ENCODE results near the gene KIF22. TPM values are rescaled to one million over a fixed set of nuclear protein-coding genes. Genes with fewer than 3 reads are reported as not detected.

KIF22 gene
- total and polyA plus RNA-seq, 4 donors, result 7.4 to 41.4 (median 11.8) TPM

DNA sequence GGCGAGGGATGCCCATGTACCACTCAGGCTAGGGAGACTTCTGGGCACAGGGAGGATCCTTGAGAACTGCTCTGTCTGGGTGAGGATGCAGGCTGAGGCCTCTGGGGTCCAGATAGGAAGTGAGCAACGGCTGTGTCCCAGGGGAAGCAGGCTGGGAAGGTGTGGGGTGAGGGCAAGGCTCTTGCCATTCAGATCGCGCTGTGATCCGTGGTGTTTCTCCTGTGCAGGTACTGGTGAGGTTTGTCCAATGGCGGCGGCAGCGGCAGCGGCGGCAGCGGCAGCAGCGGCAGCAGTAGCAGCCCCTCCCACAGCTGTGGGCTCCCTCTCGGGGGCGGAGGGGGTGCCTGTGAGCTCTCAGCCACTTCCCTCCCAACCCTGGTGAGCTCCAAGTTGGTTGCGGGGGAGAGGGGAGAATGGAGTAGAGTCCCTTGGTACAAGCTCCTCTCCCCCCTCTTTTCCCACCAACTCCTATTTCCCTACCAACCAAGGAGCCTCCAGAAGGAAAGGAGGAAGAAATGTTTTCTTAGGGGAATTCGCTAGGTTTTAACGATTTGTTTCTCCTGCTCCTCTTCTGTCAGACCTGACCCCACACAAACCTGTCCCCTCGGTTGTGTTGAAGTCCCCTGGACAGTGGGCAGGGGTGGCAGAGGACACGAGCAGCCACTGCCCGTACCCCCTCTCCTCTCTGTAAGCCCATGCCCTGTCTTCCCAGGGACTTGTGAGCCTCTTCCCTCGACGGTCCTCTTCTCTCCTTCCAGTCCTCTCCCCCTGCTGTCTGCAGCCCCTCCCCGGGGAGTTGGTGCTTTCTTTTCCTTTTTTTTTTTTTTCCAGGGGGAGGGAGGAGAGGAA, 19.5 kb downstream of the KIF22 start:
- peak overlapping the region; percentile 15 to 59 for H3K27ac ChIP-seq (ENCODE audit: low read depth in 1 of 2, low read length in 2 of 2)
- ATAC-seq (ENCODE audit: low FRiP score) (no peak), DNase-seq (peak in 1 of 2 donors; percentile 54)
- no peak overlapping the region for H3K4me3 ChIP-seq (ENCODE audit: low read length in 2 of 2)
- no peaks in the 10 kb centered on the region for H3K36me3 ChIP-seq (ENCODE audit: control insufficient read depth in 1 of 2, insufficient read depth in 2 of 2, low read length in 1 of 2)
- H3K27me3 ChIP-seq (ENCODE audit: control insufficient read depth in 1 of 2, insufficient read depth in 2 of 2, low read length in 1 of 2), result no peaks in the 10 kb centered on the region
- intact Hi-C loops (cut with DNase I), result loop anchor here in 1 of 2 donors (5.0 to 10.0 kb wide), 3 partner anchors 185 to 955 kb away; partner anchors contain the start of genes CFAP119, HIRIP3, INO80E and RNF40
- WGBS, 2 donors, result 22 to 27% methylated on average over 15 to 23 of the region's 23 CpGs
- no peaks in the 10 kb centered on the region for H3K4me1 ChIP-seq (ENCODE audit: control insufficient read depth in 1 of 2, insufficient read depth in 2 of 2, low read length in 2 of 2)
- no peaks in the 10 kb centered on the region for H3K9me3 ChIP-seq (ENCODE audit: control insufficient read depth, low read length)

DNA sequence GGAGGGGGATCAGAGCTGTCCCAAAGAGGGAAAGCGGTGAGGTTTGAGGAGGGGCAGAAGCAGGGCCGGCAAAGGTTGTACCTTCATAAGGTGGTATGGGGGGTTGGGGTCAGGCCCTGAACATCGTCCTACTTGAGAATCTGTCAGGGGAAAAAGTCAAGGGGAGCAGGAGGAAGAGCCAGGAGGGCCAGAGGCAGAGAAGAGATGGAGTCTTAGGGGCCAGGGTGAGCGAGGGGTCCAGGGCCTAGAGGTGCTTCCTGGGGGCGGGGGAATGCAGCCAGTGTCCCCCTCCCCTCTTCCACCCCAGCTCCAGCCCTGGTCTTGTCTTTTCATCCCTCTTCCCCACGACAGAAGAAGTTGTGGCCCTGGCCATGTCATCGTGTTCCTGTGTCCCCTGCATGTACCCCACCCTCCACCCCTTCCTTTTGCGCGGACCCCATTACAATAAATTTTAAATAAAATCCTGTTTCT, 20.2 kb downstream of the KIF22 start:
- no peak overlapping the region for H3K4me3 ChIP-seq (ENCODE audit: low read length in 2 of 2)
- H3K27ac ChIP-seq (ENCODE audit: low read depth in 1 of 2, low read length in 2 of 2), result peak overlapping the region; percentile 20 to 59
- 7 to 9% methylated on average over 9 of the region's 9 CpGs for WGBS, 2 donors
- no peaks in the 10 kb centered on the region for H3K27me3 ChIP-seq (ENCODE audit: control insufficient read depth in 1 of 2, insufficient read depth in 2 of 2, low read length in 1 of 2)
- H3K36me3 ChIP-seq (ENCODE audit: control insufficient read depth in 1 of 2, insufficient read depth in 2 of 2, low read length in 1 of 2), result no peaks in the 10 kb centered on the region
- intact Hi-C loops (cut with DNase I), result loop anchor here in 1 of 2 donors (10.0 kb wide), 2 partner anchors 184 to 954 kb away; partner anchors contain the start of genes CFAP119, HIRIP3, INO80E and RNF40
- ATAC-seq (ENCODE audit: low FRiP score) (no peak), DNase-seq (no peak)
- no peaks in the 10 kb centered on the region for H3K9me3 ChIP-seq (ENCODE audit: control insufficient read depth, low read length)
- no peaks in the 10 kb centered on the region for H3K4me1 ChIP-seq (ENCODE audit: control insufficient read depth in 1 of 2, insufficient read depth in 2 of 2, low read length in 2 of 2)

DNA sequence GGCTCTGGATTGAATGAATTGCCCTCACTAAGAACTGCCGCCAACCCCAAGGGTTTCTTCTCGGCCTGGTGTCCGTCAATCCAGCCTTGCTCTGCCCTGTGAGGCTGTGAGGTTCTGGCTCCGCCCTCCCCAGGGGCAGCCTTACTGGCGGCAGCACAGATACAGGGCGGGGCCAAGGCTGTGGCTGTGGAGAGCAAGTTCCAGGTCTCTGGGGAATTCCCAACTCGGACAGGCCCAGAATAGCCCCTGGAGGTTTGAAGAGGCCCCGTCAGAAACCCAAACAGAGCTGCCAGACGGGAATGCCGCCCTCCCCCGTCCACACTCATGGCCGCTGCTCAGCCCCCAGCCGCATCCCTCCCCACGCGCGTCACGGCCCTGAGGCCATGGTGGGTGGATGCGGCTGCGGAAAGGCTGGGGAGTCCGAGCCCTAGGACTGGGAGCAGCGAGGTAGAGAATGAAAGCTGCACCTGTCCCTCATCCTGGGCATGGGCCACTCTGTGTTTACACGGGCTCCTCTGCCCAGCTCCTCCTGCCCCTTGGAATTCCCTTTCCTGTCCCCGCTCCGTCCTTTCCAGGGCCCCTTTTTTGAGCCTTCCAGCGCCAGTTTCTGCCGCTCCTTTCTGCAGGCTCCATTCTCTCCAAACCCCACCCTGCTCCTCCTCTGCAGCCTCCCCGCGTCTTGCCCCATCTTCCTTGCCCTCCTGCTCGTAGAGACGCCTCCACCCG, 20.8 kb downstream of the KIF22 start:
- intact Hi-C loops (cut with DNase I), result loop anchor here in 1 of 2 donors (10.0 kb wide), 2 partner anchors 183 to 953 kb away; partner anchors contain the start of genes CFAP119, HIRIP3, INO80E and RNF40
- Histone ChIP-seq H3K4me1 (ENCODE audit: control insufficient read depth in 1 of 2, insufficient read depth in 2 of 2, low read length in 2 of 2) (no peaks in the 10 kb centered on the region), H3K27me3 (ENCODE audit: control insufficient read depth in 1 of 2, insufficient read depth in 2 of 2, low read length in 1 of 2) (no peaks in the 10 kb centered on the region), H3K27ac (ENCODE audit: low read depth in 1 of 2, low read length in 2 of 2) (peak overlapping the region; percentile 38 to 92), H3K4me3 (ENCODE audit: low read length in 2 of 2) (peak overlapping the region; percentile 47 to 57), H3K36me3 (ENCODE audit: control insufficient read depth in 1 of 2, insufficient read depth in 2 of 2, low read length in 1 of 2) (no peaks in the 10 kb centered on the region), H3K9me3 (ENCODE audit: control insufficient read depth, low read length) (no peaks in the 10 kb centered on the region)
- 0% methylated on average over 24 to 31 of the region's 31 CpGs for WGBS, 2 donors
- DNase-seq (peak; percentile 97 to 98), ATAC-seq (ENCODE audit: low FRiP score) (peak; percentile 84)

DNA sequence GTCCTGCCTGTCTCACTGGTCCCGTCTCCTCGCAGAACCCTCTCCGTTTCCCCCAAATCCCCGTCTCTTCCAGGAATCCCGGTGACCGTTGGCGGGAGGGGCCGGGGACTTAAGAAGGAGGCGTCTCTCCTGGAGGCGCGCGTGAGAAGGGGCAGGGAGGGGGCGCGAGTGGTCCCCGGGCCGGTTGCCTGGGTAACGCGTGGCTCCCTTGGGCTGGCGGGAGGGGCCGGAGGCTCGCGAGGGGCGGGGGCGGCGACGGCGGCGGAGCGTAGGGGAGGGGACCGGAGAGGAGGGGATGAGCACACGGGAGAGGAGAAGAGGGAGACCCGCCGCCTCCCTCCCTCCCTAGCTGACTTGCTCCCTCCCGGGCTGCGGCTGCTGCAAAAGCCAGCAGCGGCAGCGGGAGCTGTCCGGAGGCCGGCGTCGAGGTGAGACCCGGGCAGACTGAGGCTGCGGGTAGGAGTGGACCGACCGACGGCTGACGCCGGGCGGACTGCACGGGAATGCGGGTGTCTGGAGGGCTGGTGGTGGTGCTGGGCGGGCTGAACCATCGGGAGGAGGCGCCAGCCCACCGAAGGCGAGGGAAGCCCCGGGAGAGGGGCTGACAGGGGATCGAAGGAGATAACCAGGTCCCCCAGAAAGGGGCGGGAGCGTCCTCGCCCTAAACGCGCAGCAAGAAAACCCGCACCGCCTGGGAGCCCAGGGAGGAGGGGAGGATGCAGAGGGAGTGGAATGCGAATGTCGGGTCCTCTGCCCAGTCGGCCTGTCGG, 21.5 kb downstream of the KIF22 start, which contains the start of gene PRRT2:
Gene PRRT2 (plus strand): TSS at position 298 of the 770 bp plus-strand sequence. CDS start 862 bp downstream, outside the sequence.
- H3K9me3 ChIP-seq (ENCODE audit: control insufficient read depth, low read length), result no peaks in the 10 kb centered on the region
- H3K27me3 ChIP-seq (ENCODE audit: control insufficient read depth in 1 of 2, insufficient read depth in 2 of 2, low read length in 1 of 2), result no peaks in the 10 kb centered on the region
- 0 to 1% methylated on average over 57 to 69 of the region's 69 CpGs for WGBS, 2 donors
- peak within 1 kb of the TSS; percentile 47 to 57 for H3K4me3 ChIP-seq (ENCODE audit: low read length in 2 of 2)
- H3K4me1 ChIP-seq (ENCODE audit: control insufficient read depth in 1 of 2, insufficient read depth in 2 of 2, low read length in 2 of 2), result no peaks in the 10 kb centered on the region
- DNase-seq, result peak; percentile 82 to 89
- H3K27ac ChIP-seq (ENCODE audit: low read depth in 1 of 2, low read length in 2 of 2), result peak within 1 kb of the TSS; percentile 38 to 92
- H3K36me3 ChIP-seq (ENCODE audit: control insufficient read depth in 1 of 2, insufficient read depth in 2 of 2, low read length in 1 of 2), result no peaks in the 10 kb centered on the region
- intact Hi-C loops (cut with DNase I), result loop anchor here in 1 of 2 donors (10.0 kb wide), 2 partner anchors 183 to 953 kb away; partner anchors contain the start of genes CFAP119, HIRIP3, INO80E and RNF40
- peak; percentile 47 for ATAC-seq (ENCODE audit: low FRiP score)

DNA sequence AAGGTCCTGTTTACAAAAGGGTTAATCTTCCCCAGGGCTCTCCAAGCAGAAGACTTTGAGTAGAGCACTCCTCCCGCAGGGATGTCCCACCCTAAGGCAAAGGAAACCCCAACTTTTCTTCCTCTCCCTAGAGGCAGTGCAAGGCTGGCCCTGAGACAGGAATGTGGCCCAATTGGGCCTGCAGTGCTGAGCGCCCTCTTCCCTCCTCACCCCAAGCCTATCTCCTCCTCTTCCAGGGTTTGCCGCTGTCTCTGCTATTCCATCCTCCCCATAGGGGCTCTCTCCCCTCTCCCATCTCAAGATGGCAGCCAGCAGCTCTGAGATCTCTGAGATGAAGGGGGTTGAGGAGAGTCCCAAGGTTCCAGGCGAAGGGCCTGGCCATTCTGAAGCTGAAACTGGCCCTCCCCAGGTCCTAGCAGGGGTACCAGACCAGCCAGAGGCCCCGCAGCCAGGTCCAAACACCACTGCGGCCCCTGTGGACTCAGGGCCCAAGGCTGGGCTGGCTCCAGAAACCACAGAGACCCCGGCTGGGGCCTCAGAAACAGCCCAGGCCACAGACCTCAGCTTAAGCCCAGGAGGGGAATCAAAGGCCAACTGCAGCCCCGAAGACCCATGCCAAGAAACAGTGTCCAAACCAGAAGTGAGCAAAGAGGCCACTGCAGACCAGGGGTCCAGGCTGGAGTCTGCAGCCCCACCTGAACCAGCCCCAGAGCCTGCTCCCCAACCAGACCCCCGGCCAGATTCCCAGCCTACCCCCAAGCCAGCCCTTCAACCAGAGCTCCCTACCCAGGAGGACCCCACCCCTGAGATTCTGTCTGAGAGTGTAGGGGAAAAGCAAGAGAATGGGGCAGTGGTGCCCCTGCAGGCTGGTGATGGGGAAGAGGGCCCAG, 22.4 kb downstream of the KIF22 start:
- no peak for DNase-seq
- Histone ChIP-seq H3K27ac (ENCODE audit: low read depth in 1 of 2, low read length in 2 of 2) (peak overlapping the region in 1 of 2 donors; percentile 75), H3K9me3 (ENCODE audit: control insufficient read depth, low read length) (no peaks in the 10 kb centered on the region), H3K4me3 (ENCODE audit: low read length in 2 of 2) (peak overlapping the region in 1 of 2 donors; percentile 47), H3K4me1 (ENCODE audit: control insufficient read depth in 1 of 2, insufficient read depth in 2 of 2, low read length in 2 of 2) (no peaks in the 10 kb centered on the region), H3K36me3 (ENCODE audit: control insufficient read depth in 1 of 2, insufficient read depth in 2 of 2, low read length in 1 of 2) (no peaks in the 10 kb centered on the region), H3K27me3 (ENCODE audit: control insufficient read depth in 1 of 2, insufficient read depth in 2 of 2, low read length in 1 of 2) (no peaks in the 10 kb centered on the region)
- 23 to 26% methylated on average over 9 of the region's 9 CpGs for WGBS, 2 donors
- intact Hi-C loops (cut with DNase I), result loop anchor here in 1 of 2 donors (10.0 kb wide), 2 partner anchors 182 to 952 kb away; partner anchors contain the start of genes CFAP119, HIRIP3, INO80E and RNF40
- ATAC-seq (ENCODE audit: low FRiP score), result no peak

DNA sequence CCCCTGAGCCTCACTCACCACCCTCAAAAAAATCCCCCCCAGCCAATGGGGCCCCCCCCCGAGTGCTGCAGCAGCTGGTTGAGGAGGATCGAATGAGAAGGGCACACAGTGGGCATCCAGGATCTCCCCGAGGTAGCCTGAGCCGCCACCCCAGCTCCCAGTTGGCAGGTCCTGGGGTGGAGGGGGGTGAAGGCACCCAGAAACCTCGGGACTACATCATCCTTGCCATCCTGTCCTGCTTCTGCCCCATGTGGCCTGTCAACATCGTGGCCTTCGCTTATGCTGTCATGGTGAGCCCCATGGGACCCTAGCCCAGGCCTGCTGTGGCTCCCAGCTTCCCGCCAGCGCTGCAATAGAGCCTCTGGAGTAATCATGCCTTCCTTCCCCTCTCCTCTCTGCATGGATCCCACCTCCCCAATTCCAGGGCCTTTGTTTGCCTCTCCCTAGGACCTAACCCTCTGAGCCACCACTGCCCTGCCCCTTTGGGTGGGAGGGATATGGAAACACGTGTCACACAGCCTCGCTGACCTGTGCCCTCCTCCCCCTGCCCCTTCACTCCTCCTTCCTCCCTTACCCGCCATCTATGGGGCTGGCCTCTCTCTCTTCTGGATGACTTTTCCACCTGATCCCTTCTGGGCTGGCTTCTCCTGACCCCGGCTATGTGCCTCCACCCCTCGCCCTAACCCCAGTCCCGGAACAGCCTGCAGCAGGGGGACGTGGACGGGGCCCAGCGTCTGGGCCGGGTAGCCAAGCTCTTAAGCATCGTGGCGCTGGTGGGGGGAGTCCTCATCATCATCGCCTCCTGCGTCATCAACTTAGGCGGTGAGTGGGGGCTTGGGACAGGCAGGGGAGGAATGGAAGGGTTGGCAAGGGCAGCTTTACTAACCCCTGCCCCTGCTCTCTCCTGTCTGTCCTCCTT, 23.4 kb downstream of the KIF22 start:
- no peaks in the 10 kb centered on the region for H3K4me1 ChIP-seq (ENCODE audit: control insufficient read depth in 1 of 2, insufficient read depth in 2 of 2, low read length in 2 of 2)
- H3K27me3 ChIP-seq (ENCODE audit: control insufficient read depth in 1 of 2, insufficient read depth in 2 of 2, low read length in 1 of 2), result no peaks in the 10 kb centered on the region
- no peak overlapping the region for H3K27ac ChIP-seq (ENCODE audit: low read depth in 1 of 2, low read length in 2 of 2)
- WGBS, 2 donors, result 54 to 62% methylated on average over 22 to 24 of the region's 24 CpGs
- no peaks in the 10 kb centered on the region for H3K9me3 ChIP-seq (ENCODE audit: control insufficient read depth, low read length)
- H3K36me3 ChIP-seq (ENCODE audit: control insufficient read depth in 1 of 2, insufficient read depth in 2 of 2, low read length in 1 of 2), result no peaks in the 10 kb centered on the region
- ATAC-seq (ENCODE audit: low FRiP score), result no peak
- DNase-seq, result peak in 1 of 2 donors; percentile 53
- H3K4me3 ChIP-seq (ENCODE audit: low read length in 2 of 2), result no peak overlapping the region
- intact Hi-C loops (cut with DNase I), result loop anchor here in 1 of 2 donors (10.0 kb wide), 2 partner anchors 181 to 951 kb away; partner anchors contain the start of genes CFAP119, HIRIP3, INO80E and RNF40
